OCI-LY7 (cell line): ENCODE measurements around the gene NUP50. TPM values are rescaled to one million over a fixed set of nuclear protein-coding genes. Genes with fewer than 3 reads are reported as not detected.

ENCODE experiments used
- BruUV-seq: library from RNA; stranded (reverse); fragments of 400-500 nt; replicated peaks from 2 replicates; lab custom pipeline; 2021; lab: Mats Ljungman, UMichigan
- CTCF ChIA-PET: fragments of 300-600 bp; sonication (Branson Sonifier 250); formaldehyde crosslinking; loops from one replicate; lab custom pipeline; 2022; ENCODE audit warnings: antibody characterized with exemption; ENCODE audit not compliant: unreplicated experiment; lab: Charles Lee
- POLR2A ChIA-PET: fragments of 300-600 bp; sonication (Branson Sonifier 250); formaldehyde crosslinking; loops from one replicate; lab custom pipeline; 2022; ENCODE audit warnings: antibody characterized with exemption; lab: Charles Lee
- DNase-seq: peaks from one replicate; pipeline ENCODE4 v3.0.0-alpha.2; 2015; ENCODE audit warnings: low spot score
- H2AFZ ChIP-seq: fragments of 200-600 bp; sonication (generic), shearing (Covaris generic); 2 replicates; pipeline ENCODE4 v1.6.1; 2014; ENCODE audit warnings: mild to moderate bottlenecking, antibody characterized with exemption, low read length, moderate library complexity
- H3K27ac ChIP-seq: fragments of 200-600 bp; sonication (generic); 2 replicates; pipeline ENCODE4 v1.5.1; 2014; ENCODE audit warnings: mixed run types, low read depth, mild to moderate bottlenecking, moderate library complexity, low read length, inconsistent platforms; ENCODE audit not compliant: poor library complexity, severe bottlenecking
- H3K36me3 ChIP-seq: fragments of 200-600 bp; sonication (generic); 2 replicates; pipeline ENCODE4 v1.6.1; 2014; ENCODE audit warnings: mild to moderate bottlenecking, antibody characterized with exemption, low read length, moderate library complexity, mixed read lengths; ENCODE audit not compliant: insufficient read depth
- H3K4me1 ChIP-seq: fragments of 200-600 bp; sonication (generic); 2 replicates; pipeline ENCODE4 v1.5.1; 2014; ENCODE audit warnings: mild to moderate bottlenecking, low read length; ENCODE audit not compliant: insufficient read depth, poor library complexity, severe bottlenecking
- H3K4me2 ChIP-seq: fragments of 200-600 bp; sonication (generic); 2 replicates; pipeline ENCODE4 v1.6.1; 2014; ENCODE audit warnings: mild to moderate bottlenecking, low read length
- H3K4me3 ChIP-seq: fragments of 200-600 bp; sonication (generic); 2 replicates; pipeline ENCODE4 v1.5.1; 2014; ENCODE audit warnings: mild to moderate bottlenecking, low read depth, low read length; ENCODE audit not compliant: poor library complexity, severe bottlenecking
- H3K79me2 ChIP-seq: fragments of 200-600 bp; sonication (generic); 2 replicates; pipeline ENCODE4 v1.6.1; 2016; ENCODE audit warnings: low read depth, mild to moderate bottlenecking, low read length, moderate library complexity, mixed read lengths; ENCODE audit not compliant: insufficient read depth
- H3K9me2 ChIP-seq: fragments of 200-600 bp; sonication (generic); 2 replicates; pipeline ENCODE4 v1.6.1; 2016; ENCODE audit warnings: mild to moderate bottlenecking, low read length, mixed read lengths; ENCODE audit not compliant: insufficient read depth
- H3K9me3 ChIP-seq: fragments of 200-600 bp; sonication (generic); 2 replicates; pipeline ENCODE4 v1.6.1; 2014; ENCODE audit warnings: mild to moderate bottlenecking, mixed run types, low read length, mixed read lengths
- H4K20me1 ChIP-seq: fragments of 200-600 bp; sonication (generic); 2 replicates; pipeline ENCODE4 v1.6.1; 2014; ENCODE audit warnings: mild to moderate bottlenecking, antibody characterized with exemption, low read length, moderate library complexity, mixed read lengths; ENCODE audit not compliant: insufficient read depth
- CTCF ChIP-seq: fragments of 200-600 bp; sonication (generic); conservative IDR thresholded peaks from 2 replicates; pipeline ENCODE4 v1.5.1; 2014; ENCODE audit warnings: mild to moderate bottlenecking, antibody characterized with exemption, low read length, moderate library complexity, mixed read lengths
- EZH2phosphoT487 ChIP-seq: fragments of 200-600 bp; sonication (generic); IDR thresholded peaks from 2 replicates; pipeline ENCODE4 v1.6.1; 2018; ENCODE audit warnings: low read depth, borderline replicate concordance, mild to moderate bottlenecking, mixed run types, antibody characterized with exemption, low read length, moderate library complexity, mixed read lengths
- intact Hi-C: fragments of 100-400 bp; cut with micrococcal nuclease; formaldehyde crosslinking; loops from one replicate; pipeline ENCODE4 v1.10.0; 2022; ENCODE audit not compliant: unreplicated experiment
- total RNA-seq, 2 experiments: library from RNA; depleted of rRNA in 1 of 2; stranded (reverse); fragments of >200 nt in 1 of 2; shearing (Covaris generic) in 1 of 2; gene quantifications; 2 replicates each; pipeline ENCODE4 v1.2.3, GENCODE V29; 2014 to 2022

Gene NUP50
- total RNA-seq, 2 experiments from 2014 or later: 107 to 132 TPM

- ChIA-PET POLR2A (interaction anchor here (0.6 to 0.7 kb wide), 2 partner anchors 45 to 510 kb away, joined by 3 read pairs; no protein-coding TSS in a partner anchor), CTCF (no interaction called here)
- peaks cover 31% of the 10 kb centered on the region for H3K4me1 ChIP-seq
- peaks cover 2% of the 10 kb centered on the region; the same call in 1 of the 2 replicates for H3K36me3 ChIP-seq
- BruUV-seq: no TSS peak
- intact Hi-C loops: no loop called here
- H3K4me2 ChIP-seq: no peak overlapping the region
- no peaks in the 10 kb centered on the region for H3K9me3 ChIP-seq
- no peaks in the 10 kb centered on the region for H3K9me2 ChIP-seq
- no peak overlapping the region for H3K4me3 ChIP-seq
- H2AFZ ChIP-seq: no peak overlapping the region
- no peaks in the 10 kb centered on the region for H4K20me1 ChIP-seq
- TF ChIP-seq EZH2phosphoT487: no peak
- no peak for TF ChIP-seq CTCF
- no peak for DNase-seq
- H3K79me2 ChIP-seq: peaks cover 34% of the 10 kb centered on the region
- no peak overlapping the region for H3K27ac ChIP-seq
Observed at GRCh38 chr22:45225732-45226502, 62.2 kb downstream of the NUP50 start.

- no peaks in the 10 kb centered on the region for H3K9me2 ChIP-seq
- peaks cover 2% of the 10 kb centered on the region; the same call in 1 of the 2 replicates for H3K36me3 ChIP-seq
- H3K4me1 ChIP-seq: peaks cover 29% of the 10 kb centered on the region
- peaks cover 33% of the 10 kb centered on the region for H3K79me2 ChIP-seq
- H3K9me3 ChIP-seq: no peaks in the 10 kb centered on the region
- ChIA-PET POLR2A (interaction anchor here (0.6 to 0.7 kb wide), 2 partner anchors 46 to 509 kb away, joined by 3 read pairs; no protein-coding TSS in a partner anchor), CTCF (no interaction called here)
- no peak for DNase-seq
- H4K20me1 ChIP-seq: no peaks in the 10 kb centered on the region
- H2AFZ ChIP-seq: no peak overlapping the region
- no peak overlapping the region for H3K4me3 ChIP-seq
- no peak overlapping the region for H3K4me2 ChIP-seq
- H3K27ac ChIP-seq: no peak overlapping the region
- intact Hi-C loops: no loop called here
- TF ChIP-seq EZH2phosphoT487: no peak
- no peak for TF ChIP-seq CTCF
- no TSS peak for BruUV-seq
Observed at GRCh38 chr22:45226503-45227186, 62.9 kb downstream of the NUP50 start.
